ENCODE measurements around the gene SELENON.
"Not testable (repeated sequence)": the region's sequence is repeated elsewhere in the genome, so short reads cannot be mapped to it uniquely, and the experiment has no call there.

Gene SELENON

GRCh38 chr1:25832336-25833037, 32.5 kb downstream of the SELENON start:
- no peak for DNase-seq

DNA sequence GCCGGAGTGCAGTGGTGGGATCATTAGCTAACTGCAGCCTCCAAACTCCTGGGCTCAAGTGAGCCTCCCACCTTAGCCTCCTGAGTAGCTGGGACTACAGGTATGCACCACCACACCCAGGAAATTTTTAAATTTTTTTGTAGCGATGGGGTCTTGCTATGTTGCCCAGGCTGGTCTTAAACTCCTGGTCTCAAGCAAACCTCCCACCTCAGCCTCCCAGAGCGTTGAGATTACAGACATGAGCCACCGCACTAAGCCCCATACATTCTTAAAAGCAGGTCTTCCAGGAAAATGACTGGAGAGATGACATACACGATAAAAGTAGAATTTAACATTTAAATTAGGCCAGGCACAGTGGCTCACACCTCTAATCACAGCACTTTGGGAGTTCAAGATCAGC, 33.2 kb downstream of the SELENON start:
- no peak for DNase-seq

- no peak for DNase-seq
These were observed 34.9 kb downstream of the SELENON start for GRCh38 chr1:25834894-25835293.

DNA sequence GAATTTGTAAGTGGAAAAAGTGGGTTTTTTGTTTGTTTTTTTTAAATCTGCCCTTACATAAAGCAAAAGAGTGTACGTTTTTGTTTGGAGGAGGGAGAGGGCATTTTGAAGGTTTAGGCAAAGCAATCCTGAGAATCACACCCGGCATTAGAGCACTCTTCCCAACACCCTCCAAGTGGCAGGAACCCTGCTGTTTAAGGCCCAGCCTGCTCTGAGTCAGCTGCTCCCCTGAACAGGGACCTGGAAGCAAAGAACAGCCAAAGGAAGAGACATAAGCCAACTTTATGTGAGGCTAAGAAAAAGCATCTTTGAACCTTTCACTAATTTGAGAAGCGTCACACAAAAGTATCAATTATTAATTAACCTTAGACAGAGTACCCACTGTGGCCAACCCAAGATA, 36.7 kb downstream of the SELENON start:
- DNase-seq, result no peak

DNA sequence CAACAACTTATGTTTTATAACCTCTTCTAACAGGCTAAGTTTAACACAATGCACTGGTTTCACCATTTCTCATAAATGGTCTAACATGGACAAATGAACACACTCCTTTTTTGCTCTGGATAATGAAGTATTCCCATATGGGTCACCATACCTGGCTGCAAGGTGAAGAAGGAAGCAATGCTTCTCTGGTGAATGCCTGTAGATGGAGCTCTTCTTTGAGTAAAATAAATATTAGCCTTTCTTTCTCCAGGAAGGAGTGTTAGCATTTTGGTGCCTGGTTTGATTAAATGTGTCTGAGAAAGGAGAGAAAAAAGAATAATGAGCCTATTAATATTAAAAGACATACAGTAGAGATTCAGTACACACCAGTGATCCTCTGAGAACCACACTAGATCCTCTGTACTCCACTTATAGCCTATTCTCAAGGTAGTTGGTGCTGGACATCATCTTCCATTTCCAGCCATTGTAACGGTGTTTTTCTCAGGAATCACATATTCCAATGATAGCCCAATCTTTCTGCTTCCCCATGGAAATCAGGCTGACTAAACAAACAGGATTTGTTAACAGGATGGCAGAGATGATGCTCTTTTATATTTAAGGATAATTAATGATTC, 37.4 kb downstream of the SELENON start:
- DNase-seq, result no peak

DNA sequence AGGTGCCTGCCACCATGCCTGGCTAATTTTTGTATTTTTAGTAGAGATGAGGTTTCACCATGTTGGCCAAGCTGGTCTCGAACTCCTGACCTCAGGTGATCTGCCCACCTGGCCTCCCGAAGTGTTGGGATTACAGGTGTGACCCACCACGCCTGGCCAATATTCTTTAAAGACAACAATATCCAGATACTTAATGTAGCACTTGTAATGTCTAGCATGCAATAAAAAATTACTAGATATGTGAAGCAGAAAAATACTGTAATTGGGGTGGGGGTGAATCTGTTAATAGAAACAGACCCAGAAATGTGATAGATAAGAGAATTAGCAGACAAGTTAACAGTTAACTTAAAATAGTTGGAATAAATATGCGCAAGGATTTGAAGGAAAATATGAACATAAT, 39.8 kb downstream of the SELENON start:
- not testable (repeated sequence) for DNase-seq

DNA sequence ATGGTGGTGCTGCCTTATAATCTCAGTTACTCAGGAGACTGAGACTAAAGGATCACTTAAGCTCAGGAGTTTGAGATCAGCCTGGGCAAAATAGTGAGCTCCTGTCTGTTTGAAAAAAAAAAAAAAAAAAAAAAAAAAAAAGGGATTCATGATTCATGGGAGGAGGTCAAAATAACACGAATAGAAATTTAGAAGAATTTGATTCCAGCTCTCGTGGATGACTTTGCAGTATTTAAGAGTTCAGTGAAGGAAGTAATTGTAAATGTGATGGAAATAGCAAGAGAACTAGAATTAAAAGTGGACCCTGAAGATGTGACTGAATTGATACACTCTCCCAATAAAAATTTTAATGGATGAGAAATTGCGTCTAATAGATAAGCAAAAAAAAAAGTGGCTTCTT, 43.5 kb downstream of the SELENON start:
- DNase-seq, result no peak

GRCh38 chr1:25844536-25845337, 44.7 kb downstream of the SELENON start:
- no peak for DNase-seq

DNA sequence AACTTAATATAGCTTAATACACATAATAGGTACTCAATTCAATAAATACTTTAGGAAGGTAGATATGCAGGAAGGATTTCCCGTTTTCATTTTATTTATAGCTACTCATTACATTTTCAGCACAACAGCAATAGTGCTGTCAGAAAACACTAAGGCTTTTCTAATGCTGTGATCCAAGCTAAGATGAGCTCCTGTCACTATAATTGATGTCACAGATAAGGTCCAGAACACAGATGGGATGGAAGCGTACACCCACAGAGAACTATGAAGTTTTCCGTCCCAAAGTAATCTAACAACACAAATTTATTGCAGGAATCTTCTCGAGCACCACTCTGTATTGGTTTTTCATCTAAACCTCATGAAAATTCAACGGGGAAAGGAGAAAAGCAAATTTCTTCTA, 45.7 kb downstream of the SELENON start:
- DNase-seq, result no peak

GRCh38 chr1:25847929-25848328, 47.9 kb downstream of the SELENON start:
- no peak for DNase-seq

DNA sequence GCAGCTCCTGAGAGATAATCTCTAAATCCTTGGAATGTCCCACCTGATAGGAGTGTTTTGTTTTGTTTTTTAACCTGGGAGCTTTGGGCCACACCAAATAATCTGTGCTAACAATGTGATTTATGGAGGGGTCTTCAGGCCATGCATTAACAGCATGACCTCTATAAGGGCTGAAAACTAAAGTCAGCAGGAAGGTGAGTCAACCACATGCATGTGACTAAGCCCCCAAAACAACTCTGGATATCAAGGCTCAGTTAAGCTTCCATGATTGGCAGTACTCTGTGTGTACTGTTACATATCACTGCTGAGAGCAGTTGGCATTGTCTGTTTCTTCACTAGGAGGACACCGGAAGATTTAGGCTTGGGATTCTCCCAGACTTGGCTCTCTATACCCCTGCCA, 48.5 kb downstream of the SELENON start:
- no peak for DNase-seq

- no peak for DNase-seq
These were observed 54.6 kb downstream of the SELENON start for GRCh38 chr1:25854554-25854953.

DNA sequence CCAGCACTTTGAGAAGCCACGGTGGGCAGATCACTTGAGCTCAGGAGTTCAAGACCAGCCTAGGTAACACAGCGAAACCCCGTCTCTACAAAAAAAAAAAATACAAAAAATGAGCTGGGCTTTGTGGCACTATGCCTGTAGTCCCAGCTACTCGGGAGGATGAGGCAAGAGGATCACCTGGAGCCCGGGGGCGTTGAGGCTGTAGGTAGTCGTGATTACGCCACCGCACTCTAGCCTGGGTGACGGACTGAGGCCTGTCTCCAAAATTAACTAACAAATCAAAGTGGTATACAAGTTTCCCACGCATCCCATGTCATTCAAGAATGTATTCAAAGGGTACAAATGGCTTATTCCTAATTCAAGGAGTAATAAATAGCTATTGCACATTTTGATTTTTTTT, 56.9 kb downstream of the SELENON start:
- no peak for DNase-seq

DNA sequence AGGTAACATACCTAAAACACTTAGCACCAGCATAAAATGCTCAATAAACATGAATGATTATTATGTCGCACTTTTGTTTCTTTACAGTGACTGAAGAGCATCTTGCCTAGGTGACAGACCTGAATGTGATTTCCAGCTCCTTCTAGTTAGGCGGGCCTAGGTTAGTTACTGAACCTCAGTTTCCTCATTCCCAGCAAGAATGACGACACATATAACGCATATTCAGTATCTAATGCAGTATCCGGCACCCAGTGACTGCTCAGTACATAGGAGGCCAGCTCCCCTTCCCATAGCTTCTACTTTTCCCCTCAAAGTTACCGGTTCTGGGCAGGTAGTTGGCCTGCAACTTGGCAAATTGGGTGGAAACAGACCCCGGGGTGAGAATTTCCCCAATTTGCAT, 58.5 kb downstream of the SELENON start:
- no peak for DNase-seq

DNA sequence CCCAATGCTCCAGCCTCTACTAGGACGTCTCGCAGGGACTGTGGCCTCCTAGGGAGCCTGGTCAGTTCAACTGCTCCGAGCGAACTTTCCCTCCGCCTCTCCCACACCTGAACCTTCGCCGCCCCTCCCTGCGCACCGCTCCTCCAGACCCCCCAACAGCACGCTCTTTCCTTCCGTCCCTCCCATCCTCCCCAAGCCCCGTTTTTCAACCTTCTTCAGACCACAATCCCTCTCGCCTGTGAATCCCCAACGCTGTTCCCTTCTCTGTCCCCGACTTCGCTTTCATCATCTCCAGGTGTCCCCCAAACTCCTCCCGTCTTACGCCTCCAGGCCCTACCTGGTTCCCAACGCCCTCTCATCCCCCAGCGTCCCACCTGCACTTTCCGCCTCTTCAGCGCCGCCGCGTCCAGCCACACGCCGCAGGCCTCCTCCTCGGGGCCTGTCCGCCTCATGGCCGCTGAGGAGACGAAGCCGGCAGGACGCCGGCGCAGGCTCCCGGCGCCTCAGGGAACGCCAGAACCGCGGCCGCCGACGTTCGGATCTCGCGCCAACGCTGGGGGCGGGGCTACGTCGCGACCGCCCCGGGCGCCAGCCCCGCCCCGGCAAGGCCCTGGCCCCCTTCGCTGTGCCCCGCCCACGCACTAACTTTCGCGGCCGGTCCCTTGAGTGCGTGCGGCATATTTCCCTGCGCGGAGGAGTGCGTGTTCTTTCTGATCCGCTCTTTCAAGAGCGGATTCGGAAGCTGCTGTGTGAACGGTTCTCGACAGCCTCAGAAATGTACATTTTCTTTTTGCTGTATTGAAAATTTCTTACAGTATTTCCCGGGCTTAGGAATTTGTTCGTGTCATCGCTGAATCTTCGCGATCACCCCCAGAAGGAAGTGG, 59.2 kb downstream of the SELENON start, which contains the start of gene AUNIP:
Gene AUNIP (minus strand): TSS at position 552 of the 884 bp plus-strand sequence. CDS start 100 bp downstream, at position 452.
- peak; percentile 74 for DNase-seq

DNA sequence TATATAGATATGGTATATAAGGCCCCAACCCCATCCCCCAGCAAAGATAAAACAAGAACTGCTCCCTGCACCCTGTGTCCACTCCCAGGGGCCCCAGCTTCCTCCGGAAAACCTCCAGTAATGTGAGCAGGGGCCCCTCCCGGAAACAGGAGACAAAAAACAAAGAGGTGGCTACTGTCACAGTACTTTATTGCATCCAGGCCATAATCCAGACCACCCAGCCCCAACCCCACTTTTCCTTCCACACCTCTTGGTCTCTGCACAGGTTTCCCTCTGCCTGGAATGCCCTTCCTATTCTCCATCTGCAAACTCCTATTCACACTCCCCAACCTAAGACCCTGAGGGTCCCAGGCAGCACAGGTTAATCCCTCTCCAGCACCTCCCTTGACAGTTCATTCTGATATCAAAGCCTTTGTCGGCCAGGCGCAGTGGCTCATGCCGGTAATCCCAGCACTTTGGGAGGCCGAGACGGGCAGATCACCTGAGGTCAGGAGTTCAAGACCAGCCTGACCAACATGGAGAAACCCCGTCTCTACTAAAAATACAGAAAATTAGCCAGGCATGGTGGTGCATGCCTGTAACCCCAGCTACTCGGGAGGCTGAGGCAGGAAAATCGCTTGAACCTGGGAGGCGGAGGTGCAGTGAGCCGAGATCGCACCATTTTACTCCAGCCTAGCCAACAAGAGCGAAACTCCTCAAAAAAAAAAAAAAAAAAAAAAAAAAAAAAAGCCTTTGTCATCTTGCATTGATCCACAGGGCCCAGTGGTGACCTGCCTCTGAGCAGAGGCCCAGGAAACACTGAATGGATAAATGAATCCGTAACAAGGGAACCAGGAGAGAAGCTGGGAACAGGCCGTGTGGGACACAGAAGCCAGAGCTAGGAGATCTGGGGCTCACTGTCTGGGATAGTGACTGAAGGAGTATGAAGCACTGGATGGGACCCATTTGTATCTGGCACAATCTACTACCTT, 61.6 kb downstream of the SELENON start:
- DNase-seq, result no peak

DNA sequence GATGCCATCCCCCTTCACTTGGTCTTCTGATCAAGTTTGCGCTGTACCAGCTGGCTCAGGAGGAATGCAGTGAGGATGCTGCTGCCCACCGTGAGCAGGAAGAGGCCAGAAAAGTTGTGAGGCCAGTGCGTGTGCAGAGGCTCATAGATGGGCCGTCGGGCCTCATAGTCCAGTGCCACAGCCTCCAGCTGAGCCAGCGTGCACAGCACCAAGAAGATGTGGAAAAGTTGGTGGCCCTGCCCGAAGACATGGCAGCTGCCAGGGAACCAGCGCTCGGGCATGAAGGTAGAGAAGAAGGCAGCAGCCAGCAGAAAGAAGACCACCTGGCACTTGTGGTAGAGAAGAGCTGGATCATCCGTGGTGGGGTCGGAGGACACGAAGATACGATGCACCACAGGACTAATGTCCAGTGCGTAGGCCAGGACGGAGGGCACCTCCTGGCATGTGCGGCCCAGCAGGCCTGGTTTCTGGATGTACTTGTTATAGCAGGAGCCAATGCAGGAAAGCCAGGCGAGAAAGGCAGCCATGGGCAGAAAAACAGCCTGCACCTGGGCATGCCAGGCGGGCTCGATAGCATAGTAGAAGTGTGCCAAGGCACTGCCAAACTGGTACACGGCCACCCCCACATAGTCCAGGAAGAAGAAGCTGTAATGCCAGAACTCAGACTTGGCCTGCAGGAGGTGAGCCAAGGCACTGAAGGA, 62.9 kb downstream of the SELENON start:
- DNase-seq, result no peak

GRCh38 chr1:25863486-25864262, 63.7 kb downstream of the SELENON start:
- DNase-seq, result no peak

DNA sequence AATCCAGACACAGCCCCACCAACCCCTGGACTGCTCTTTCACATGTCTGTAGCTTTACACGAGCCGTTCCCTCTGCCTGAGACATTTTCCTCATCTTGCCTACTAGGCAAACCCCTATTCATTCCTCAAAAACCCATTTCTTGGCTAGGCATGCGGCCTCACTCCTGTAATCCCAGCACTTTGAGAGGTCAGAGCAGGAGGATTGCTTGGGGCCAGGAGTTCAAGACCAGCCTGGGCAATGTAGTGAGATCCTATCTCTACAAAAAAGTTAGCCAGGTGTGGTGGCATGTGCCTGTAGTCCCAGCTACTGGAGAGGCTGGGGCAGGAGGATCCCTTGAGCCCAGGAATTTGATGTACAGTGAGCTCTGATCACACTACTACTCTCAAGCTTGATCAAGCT, 64.4 kb downstream of the SELENON start:
- DNase-seq, result no peak

GRCh38 chr1:25866288-25866687, 66.3 kb downstream of the SELENON start:
- no peak for DNase-seq

Measured in activated gamma-delta T cell (primary cell).